Measurements from ENCODE around the gene ANTXR2.

Gene ANTXR2

GRCh38 chr4:80091688-80092087 is 18.7 kb upstream of the ANTXR2 start:
- no peak for DNase-seq

- no peak for DNase-seq
Observed at GRCh38 chr4:80091184-80091583, 18.2 kb upstream of the ANTXR2 start.

GRCh38 chr4:80090090-80090489 is 17.1 kb upstream of the ANTXR2 start:
- no peak for DNase-seq

- DNase-seq = no peak
Observed at GRCh38 chr4:80088471-80088870, 15.4 kb upstream of the ANTXR2 start.

GRCh38 chr4:80086296-80086695 is 13.3 kb upstream of the ANTXR2 start:
- no peak for DNase-seq

- no peak for DNase-seq
Observed at GRCh38 chr4:80085081-80085480, 12.1 kb upstream of the ANTXR2 start.

GRCh38 chr4:80082693-80083092 is 9.7 kb upstream of the ANTXR2 start:
- no peak for DNase-seq

- DNase-seq = no peak
Observed at GRCh38 chr4:80081566-80081965, 8.5 kb upstream of the ANTXR2 start.

- DNase-seq = no peak
Observed at GRCh38 chr4:80079255-80079923, 6.4 kb upstream of the ANTXR2 start.

- no peak for DNase-seq
Observed at GRCh38 chr4:80078346-80079092, 5.5 kb upstream of the ANTXR2 start.

- DNase-seq = no peak
Observed at GRCh38 chr4:80077639-80078038, 4.6 kb upstream of the ANTXR2 start.

GRCh38 chr4:80076681-80077080 is 3.7 kb upstream of the ANTXR2 start:
- no peak for DNase-seq

GRCh38 chr4:80075995-80076675 is 3.1 kb upstream of the ANTXR2 start:
- no peak for DNase-seq

- DNase-seq = no peak
Observed at GRCh38 chr4:80074651-80075050, 1.6 kb upstream of the ANTXR2 start.

- no peak for DNase-seq
Observed at GRCh38 chr4:80074069-80074468, 1.0 kb upstream of the ANTXR2 start.

- no peak for DNase-seq
Observed at GRCh38 chr4:80073473-80074008, 512 bp upstream of the ANTXR2 start.

GRCh38 chr4:80072228-80072743 is 743 bp downstream of the ANTXR2 start:
- DNase-seq = peak; percentile 48

- no peak for DNase-seq
Observed at GRCh38 chr4:80071604-80072227, 1.3 kb downstream of the ANTXR2 start.

GRCh38 chr4:80070880-80071603 is 2.0 kb downstream of the ANTXR2 start:
- DNase-seq = no peak

- no peak for DNase-seq
Observed at GRCh38 chr4:80069837-80070731, 2.9 kb downstream of the ANTXR2 start.

- no peak for DNase-seq
Observed at GRCh38 chr4:80069108-80069836, 3.8 kb downstream of the ANTXR2 start.

Data from NCI-H2171 treated with DMSO at 0.1 percent for 48 hours (cell line).